PFSK-1 (cell line): ENCODE measurements around the gene CDH7.

ENCODE experiments used
- POLR2AphosphoS5 ChIP-seq: IDR thresholded peaks from 2 replicates; pipeline ENCODE4 v1.6.1; 2012; ENCODE audit warnings: low read depth, mild to moderate bottlenecking, control low read depth, low read length, moderate library complexity
- SIN3A ChIP-seq: IDR thresholded peaks from 2 replicates; pipeline ENCODE4 v1.6.1; 2012; ENCODE audit warnings: mild to moderate bottlenecking, low read length, moderate library complexity, borderline replicate concordance; ENCODE audit not compliant: insufficient read depth

DNA sequence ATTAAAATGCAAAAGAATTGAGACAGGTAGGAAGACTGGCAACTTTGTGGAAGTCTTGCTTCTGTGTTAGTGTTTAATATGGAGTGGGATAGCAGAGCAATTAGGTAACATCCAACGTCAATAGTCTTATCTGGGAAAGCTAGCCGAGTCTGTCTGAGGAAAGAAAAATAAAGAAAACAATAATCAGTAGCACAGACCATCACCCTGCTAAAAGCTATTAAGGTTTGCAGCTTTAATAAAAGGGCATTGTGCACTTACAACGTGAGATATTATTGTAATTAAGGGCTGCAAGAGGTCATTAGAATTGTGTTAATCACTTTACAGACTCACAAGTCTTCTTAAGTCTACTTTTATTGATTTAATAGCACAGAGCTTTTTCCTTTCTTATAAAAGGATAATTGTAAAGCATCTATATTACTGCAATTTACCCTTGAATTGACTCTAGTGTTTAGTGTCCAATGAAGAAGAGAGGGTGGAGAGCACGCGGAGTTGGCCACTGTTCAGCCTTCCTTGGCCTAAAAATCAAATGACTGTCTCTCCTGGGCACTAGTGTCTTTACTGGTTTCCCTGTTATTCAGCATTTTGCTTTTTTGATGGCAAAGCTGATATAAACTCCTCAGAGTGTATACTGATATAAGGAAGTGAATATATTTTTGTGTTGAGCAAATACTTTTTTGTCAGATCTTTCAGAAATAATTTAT lies 2.0 kb downstream of the CDH7 start:
- TF ChIP-seq POLR2AphosphoS5 (no peak), SIN3A (no peak)
